Activated naive CD8-positive, alpha-beta T cell treated with anti-CD3 and anti-CD28 coated beads, Interleukin-2, amount 10 ng/mL, durations not matched to agents 7 days and 5 days (primary cell): ENCODE results near the gene CPA1. TPM values are rescaled to one million over a fixed set of nuclear protein-coding genes. Genes with fewer than 3 reads are reported as not detected.

Experiments used
- ATAC-seq: fragments of 150-1000 bp; cut with Tn5 transposase; one replicate; pipeline ENCODE4 v1.10.0; 2021; ENCODE audit warnings: low read depth, moderate library complexity
- POLR2A ChIA-PET: fragments of 350-600 bp; sonication (Branson Sonifier 250); formaldehyde crosslinking; loops from one replicate; lab custom pipeline; 2021; ENCODE audit warnings: antibody characterized with exemption; lab: Charles Lee
- DNase-seq: peaks from one replicate; pipeline ENCODE4 v3.0.0; 2021
- H3K27ac Mint-ChIP-seq: one replicate; pipeline ENCODE4 v1.8.0; 2022; ENCODE audit warnings: mild to moderate bottlenecking, mixed read lengths
- H3K27me3 Mint-ChIP-seq: one replicate; pipeline ENCODE4 v1.8.0; 2022; ENCODE audit warnings: mild to moderate bottlenecking, moderate library complexity, mixed read lengths
- H3K36me3 Mint-ChIP-seq: one replicate; pipeline ENCODE4 v1.8.0; 2021; ENCODE audit warnings: mild to moderate bottlenecking, mixed read lengths
- H3K4me1 Mint-ChIP-seq: one replicate; pipeline ENCODE4 v1.8.0; 2021; ENCODE audit warnings: mixed read lengths
- H3K4me3 Mint-ChIP-seq: one replicate; pipeline ENCODE4 v1.8.0; 2022; ENCODE audit warnings: mild to moderate bottlenecking, moderate library complexity, mixed read lengths
- H3K9me3 Mint-ChIP-seq: one replicate; pipeline ENCODE4 v1.8.0; 2021; ENCODE audit warnings: mixed read lengths
- total RNA-seq, 2 experiments: library from RNA; stranded (reverse); gene quantifications; one replicate each; pipeline ENCODE4 v1.2.3, GENCODE V29; 2021

The CPA1 gene
- not detected for total RNA-seq

DNA sequence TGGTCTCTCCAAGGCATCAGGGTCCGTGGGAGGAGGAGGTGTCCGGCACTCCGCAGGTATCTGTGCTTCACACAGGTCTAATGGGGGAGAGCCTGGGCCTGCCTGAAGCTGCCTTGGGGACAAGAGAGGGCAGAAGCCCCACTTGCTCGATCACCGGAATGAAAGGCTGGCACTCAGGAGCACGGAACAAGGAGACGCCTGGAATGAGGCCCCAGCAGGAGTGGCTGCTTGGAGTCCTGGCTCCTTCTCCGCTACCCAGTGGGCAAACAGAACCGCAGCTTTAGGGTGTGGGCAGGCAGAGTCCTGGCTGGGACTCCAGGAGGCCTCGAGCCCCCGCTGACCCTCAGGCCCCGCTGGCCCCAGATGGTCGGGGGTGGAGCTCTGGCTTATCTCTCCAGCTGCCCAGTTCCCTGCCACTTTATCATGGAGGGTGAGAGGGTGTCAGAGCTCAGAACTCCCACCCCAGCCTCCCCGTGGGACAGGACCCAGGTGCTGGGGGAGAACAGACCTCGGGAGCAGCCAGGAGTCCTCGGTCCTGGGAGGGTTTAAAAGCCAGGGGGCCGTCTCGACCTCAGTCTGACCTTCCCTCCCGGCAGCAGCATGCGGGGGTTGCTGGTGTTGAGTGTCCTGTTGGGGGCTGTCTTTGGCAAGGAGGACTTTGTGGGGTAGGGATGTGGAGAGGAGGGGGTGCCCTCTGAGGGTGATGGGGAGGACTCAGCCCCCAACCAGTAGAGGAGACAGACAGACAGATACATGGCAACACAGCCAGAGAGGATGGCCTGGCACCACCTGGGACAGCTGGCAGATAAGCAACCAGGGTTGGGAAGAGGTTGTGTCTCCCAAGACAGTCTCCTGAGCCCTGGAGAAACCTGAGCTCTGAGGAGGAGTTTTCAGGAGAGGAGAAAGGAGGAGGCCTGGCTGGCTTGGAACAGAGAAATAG is at the start of gene CPA1:
TSS of gene CPA1 (plus strand) at position 574 of the 940 bp plus-strand sequence. CDS start at position 601, 27 bp downstream.
- POLR2A ChIA-PET = no interaction called here
- peaks cover 6% of the 10 kb centered on the region for H3K9me3 Mint-ChIP-seq
- no peak within 1 kb of the TSS for H3K27ac Mint-ChIP-seq
- H3K4me3 Mint-ChIP-seq = no peak within 1 kb of the TSS
- no peaks in the 10 kb centered on the region for H3K4me1 Mint-ChIP-seq
- ATAC-seq (no peak), DNase-seq (no peak)
- peaks cover 4% of the 10 kb centered on the region for H3K36me3 Mint-ChIP-seq
- H3K27me3 Mint-ChIP-seq = no peaks in the 10 kb centered on the region

DNA sequence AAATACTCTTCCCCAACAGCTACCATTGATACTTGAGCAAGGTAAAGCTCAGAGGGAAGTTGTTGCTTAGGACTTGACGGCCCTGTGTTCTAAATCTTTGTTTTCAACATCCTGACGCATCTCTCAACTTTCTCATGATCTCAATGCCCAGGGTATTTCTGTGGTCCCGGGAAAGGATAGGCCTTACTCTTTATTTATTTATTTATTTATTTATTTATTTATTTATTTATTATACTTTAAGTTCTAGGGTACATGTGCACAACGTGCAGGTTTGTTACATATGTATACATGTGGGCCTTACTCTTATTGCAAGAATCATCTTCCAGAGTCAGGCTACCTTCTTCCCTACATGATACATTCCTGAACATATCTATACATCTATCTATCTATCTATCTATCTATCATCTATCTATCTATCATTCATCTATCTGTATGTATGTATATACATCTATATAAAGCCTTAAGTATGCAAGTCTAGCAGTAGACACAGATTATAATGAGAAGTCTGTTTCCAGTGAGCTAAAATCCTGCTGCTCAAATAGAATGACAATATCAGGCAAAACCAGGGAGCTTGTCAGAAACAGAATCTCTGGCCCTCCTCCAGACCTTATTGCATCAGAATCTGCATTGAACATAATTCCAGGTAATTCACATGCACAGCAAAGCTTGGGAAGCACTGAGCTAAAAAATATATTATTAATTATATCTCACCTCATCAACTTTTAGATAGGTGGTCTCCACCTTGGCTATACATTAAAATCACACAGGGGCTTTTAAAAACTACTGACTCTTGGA is 47.8 kb upstream of the CPA1 start:
- Mint-ChIP-seq H3K27ac (no peak overlapping the region), H3K27me3 (no peaks in the 10 kb centered on the region), H3K4me1 (peaks cover 3% of the 10 kb centered on the region), H3K36me3 (no peaks in the 10 kb centered on the region), H3K9me3 (no peaks in the 10 kb centered on the region), H3K4me3 (no peak overlapping the region)
- DNase-seq (no peak), ATAC-seq (no peak)
- POLR2A ChIA-PET = no interaction called here

DNA sequence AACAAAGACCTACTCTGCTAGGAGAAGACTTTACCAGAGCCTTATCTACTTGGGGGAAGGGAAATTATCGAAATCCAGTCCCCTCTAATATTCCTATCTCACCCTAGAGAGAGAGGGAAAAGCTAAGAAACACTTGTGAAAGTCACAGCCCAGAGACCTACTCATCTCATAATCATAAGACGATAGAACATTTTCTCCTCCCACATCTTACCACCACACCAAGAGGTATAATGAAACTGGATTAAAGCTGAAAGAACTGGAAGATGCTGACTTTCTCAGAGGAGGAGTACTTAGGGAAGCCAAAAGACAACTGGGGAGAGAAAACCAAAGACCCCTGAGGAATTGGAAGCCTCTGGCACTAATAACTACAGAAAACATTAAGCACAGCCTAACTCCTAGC is 46.5 kb upstream of the CPA1 start:
- DNase-seq = no peak

DNA sequence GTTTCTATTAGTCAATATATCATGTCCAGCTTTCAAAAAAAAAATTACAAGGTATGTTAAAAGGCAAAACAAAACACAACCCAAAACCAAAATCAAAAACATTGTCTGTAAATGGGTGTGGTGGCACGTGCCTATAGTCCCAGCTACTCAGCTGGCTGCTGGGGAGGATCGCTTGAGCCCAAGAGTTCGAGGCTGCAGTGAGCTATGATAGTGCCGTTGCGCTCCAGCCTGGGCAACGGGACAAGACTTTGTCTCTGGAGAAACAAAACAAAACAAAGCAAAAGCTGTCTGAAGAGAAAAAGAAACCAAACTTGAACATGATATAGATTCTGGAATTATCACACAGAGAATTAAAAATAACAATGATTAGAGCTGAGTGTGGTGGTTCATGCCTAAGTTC is 46.0 kb upstream of the CPA1 start:
- POLR2A ChIA-PET = no interaction called here
- Mint-ChIP-seq H3K4me1 (peaks cover 3% of the 10 kb centered on the region), H3K27me3 (no peaks in the 10 kb centered on the region), H3K36me3 (no peaks in the 10 kb centered on the region), H3K9me3 (no peaks in the 10 kb centered on the region), H3K27ac (no peak overlapping the region), H3K4me3 (no peak overlapping the region)
- DNase-seq (no peak), ATAC-seq (no peak)

More for the DNA sequence above, 46.5 kb upstream of the CPA1 start:
- no peaks in the 10 kb centered on the region for H3K36me3 Mint-ChIP-seq
- no peaks in the 10 kb centered on the region for H3K27me3 Mint-ChIP-seq
- H3K9me3 Mint-ChIP-seq = no peaks in the 10 kb centered on the region
- POLR2A ChIA-PET = no interaction called here
- ATAC-seq = no peak
- H3K4me3 Mint-ChIP-seq = no peak overlapping the region
- H3K4me1 Mint-ChIP-seq = peaks cover 3% of the 10 kb centered on the region
- H3K27ac Mint-ChIP-seq = no peak overlapping the region

DNA sequence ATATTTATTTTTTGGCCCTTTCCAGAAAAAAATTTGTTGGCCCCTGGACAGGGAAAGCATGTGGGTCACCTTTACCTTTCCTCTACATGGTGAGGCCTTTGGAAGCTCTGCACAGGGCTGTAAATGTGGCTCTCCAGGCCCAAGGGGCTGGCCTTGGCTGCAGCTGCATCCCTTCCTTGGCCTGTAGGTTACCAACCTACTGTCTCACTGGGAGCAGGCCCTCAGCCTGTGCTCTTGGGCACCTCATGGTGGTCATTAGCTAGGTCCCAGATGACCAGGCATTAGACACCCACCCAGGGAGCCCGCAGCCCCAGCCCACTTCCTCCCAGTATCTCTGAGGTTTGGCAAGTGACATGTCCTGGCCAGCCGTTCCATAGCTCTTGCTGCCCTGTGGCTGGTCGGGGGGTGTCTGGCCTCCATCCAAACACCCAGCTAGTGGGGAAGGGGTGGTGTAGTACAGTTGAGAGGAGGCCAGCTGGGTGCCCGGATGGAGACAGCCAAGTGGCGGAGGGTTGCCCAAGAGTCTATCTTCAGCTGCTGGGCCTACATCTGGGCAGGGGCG is 42.8 kb upstream of the CPA1 start:
- Mint-ChIP-seq H3K4me3 (no peak overlapping the region), H3K4me1 (peaks cover 3% of the 10 kb centered on the region), H3K27me3 (no peaks in the 10 kb centered on the region), H3K27ac (no peak overlapping the region), H3K36me3 (no peaks in the 10 kb centered on the region), H3K9me3 (no peaks in the 10 kb centered on the region)
- POLR2A ChIA-PET = no interaction called here
- no peak for ATAC-seq
- DNase-seq = no peak

DNA sequence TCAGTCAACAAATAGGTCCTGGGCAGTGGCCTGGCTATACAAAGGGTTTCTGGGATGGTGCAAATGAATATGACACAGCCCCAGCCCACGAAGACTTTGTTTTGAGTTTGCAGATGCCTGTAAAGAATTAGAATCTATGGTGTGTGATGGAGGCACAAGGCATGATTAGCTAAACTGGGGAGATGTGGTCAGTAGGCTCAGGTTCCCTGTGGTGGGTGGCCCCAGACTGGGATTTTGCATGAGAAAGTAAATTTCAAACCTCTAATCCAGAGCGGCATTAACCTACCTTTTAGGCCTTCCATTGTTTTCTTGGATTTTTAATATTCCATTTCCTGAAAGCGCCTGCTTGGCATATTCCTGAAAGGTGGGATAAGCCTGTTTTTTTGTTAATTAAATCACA is 42.1 kb upstream of the CPA1 start:
- peaks cover 3% of the 10 kb centered on the region for H3K4me1 Mint-ChIP-seq
- DNase-seq = no peak
- H3K9me3 Mint-ChIP-seq = no peaks in the 10 kb centered on the region
- no peak for ATAC-seq
- no peaks in the 10 kb centered on the region for H3K36me3 Mint-ChIP-seq
- H3K27me3 Mint-ChIP-seq = no peaks in the 10 kb centered on the region
- no peak overlapping the region for H3K4me3 Mint-ChIP-seq
- no peak overlapping the region for H3K27ac Mint-ChIP-seq
- POLR2A ChIA-PET = no interaction called here

DNA sequence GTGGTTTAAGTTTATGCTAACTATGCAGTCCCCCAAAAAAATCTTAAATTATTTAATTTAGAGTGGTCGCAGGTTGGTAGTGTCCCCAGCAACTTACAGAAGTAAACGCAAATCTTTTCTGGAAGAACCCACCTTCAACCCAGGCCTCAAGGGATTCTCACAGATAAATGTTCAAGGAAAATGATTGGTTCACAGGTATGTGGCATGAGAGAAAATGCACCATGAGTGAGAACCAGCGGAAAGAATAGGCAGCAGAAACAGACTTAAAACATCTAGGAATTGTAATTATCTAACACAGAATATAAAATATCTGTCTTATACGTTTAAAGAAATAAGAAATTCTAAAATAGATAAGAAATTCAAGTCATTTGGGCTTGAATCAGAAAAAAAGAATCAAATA is 38.4 kb upstream of the CPA1 start:
- peaks cover 2% of the 10 kb centered on the region for H3K9me3 Mint-ChIP-seq
- POLR2A ChIA-PET = no interaction called here
- H3K36me3 Mint-ChIP-seq = no peaks in the 10 kb centered on the region
- H3K27me3 Mint-ChIP-seq = no peaks in the 10 kb centered on the region
- ATAC-seq (no peak), DNase-seq (no peak)
- no peak overlapping the region for H3K27ac Mint-ChIP-seq
- H3K4me1 Mint-ChIP-seq = no peaks in the 10 kb centered on the region
- no peak overlapping the region for H3K4me3 Mint-ChIP-seq

DNA sequence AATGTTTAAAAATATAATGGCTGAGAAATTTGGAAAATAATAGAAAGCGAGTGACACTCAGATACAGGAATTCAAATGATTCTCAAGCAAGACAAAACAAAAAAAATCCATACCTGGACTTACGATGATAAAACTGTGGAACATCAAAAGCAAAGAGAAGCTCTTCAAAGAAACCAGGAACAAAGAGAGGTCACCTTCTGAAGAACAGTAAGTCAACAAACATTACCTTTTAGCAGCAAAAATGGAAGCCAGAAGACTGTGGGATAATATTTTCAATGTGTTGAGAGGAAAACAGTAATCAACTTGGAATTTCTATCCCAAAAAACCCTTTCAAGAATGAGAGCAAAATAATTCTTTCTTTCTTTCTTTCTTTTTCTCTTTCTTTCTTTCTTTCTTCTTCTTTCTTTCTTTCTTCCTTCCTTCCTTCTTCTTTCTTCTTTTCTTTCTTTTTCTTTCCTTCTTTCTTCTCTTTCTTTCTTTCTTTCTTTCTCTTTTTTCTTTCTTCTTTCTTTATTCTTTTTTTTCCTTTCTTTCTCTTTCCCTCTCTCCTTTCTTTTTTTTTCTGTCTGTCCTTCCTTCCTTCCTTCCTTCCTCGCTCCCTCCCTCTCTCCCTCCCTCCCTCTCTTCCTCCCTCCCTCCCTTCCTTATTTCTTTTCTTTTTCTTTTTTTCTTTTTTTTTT is 37.5 kb upstream of the CPA1 start:
- no peak for ATAC-seq
- H3K27ac Mint-ChIP-seq = no peak overlapping the region

DNA sequence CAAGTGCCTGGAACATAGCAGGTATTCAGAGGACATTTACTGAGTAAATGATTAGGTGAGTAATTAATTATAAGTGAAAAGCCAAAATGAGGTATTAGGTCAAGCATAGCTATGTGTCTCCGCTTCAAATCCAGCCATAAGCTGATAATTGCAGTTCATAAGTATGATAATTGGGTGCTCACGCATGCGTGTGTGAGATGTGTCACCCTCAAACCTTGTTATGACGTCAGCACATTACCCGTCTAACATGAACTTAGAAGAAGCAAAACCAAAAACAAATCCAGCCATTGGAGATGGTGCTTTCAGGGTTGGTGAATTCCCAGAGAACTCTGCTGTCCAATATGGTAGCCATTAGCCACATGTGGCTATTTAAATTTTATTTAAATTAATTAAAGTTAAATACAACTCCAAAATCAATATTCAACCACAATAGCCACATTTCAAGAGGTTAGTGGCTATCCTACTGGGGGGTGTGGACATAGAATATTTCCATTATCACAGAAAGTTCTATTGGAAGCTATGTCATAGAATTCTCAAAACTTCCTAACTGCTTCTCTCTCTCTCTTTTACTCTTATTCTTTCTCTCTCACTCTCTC is 35.9 kb upstream of the CPA1 start, which contains the start of gene CPA5:
TSS of gene CPA5 (plus strand) at position 546 of the 596 bp plus-strand sequence. CDS start 1,670 bp downstream, outside the sequence.
- DNase-seq (no peak), ATAC-seq (no peak)
- Mint-ChIP-seq H3K4me3 (no peak within 1 kb of the TSS), H3K4me1 (no peaks in the 10 kb centered on the region), H3K9me3 (peaks cover 2% of the 10 kb centered on the region), H3K27ac (no peak within 1 kb of the TSS), H3K36me3 (no peaks in the 10 kb centered on the region), H3K27me3 (no peaks in the 10 kb centered on the region)
- POLR2A ChIA-PET = no interaction called here

More for the DNA sequence above, 37.5 kb upstream of the CPA1 start:
- H3K36me3 Mint-ChIP-seq = no peaks in the 10 kb centered on the region
- no peak overlapping the region for H3K4me3 Mint-ChIP-seq
- no peaks in the 10 kb centered on the region for H3K27me3 Mint-ChIP-seq
- H3K4me1 Mint-ChIP-seq = no peaks in the 10 kb centered on the region
- POLR2A ChIA-PET = no interaction called here
- no peak for DNase-seq
- H3K9me3 Mint-ChIP-seq = peaks cover 2% of the 10 kb centered on the region

DNA sequence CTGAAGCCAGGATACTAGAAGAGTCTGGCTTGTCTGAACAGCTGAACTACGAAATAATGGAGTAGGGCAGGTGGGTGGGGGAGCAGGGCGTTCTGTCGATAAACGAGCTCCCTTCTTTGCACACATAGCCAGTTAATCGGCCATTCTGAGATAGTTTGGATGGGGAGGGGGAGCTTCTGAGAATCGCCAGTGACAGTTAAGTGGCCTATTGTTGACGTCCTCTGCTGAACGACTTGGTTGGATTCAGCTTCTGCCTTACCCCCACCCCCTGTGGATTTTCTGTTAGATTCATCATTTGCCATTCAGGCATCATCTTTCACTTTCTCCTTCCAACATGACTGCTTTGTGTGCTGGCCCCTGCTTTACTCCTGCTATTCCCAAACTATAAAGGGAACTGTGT is 35.2 kb upstream of the CPA1 start:
- Mint-ChIP-seq H3K4me3 (no peak overlapping the region), H3K27ac (no peak overlapping the region), H3K4me1 (peaks cover 2% of the 10 kb centered on the region), H3K9me3 (peaks cover 2% of the 10 kb centered on the region), H3K36me3 (no peaks in the 10 kb centered on the region), H3K27me3 (no peaks in the 10 kb centered on the region)
- DNase-seq (no peak), ATAC-seq (no peak)
- POLR2A ChIA-PET = no interaction called here

DNA sequence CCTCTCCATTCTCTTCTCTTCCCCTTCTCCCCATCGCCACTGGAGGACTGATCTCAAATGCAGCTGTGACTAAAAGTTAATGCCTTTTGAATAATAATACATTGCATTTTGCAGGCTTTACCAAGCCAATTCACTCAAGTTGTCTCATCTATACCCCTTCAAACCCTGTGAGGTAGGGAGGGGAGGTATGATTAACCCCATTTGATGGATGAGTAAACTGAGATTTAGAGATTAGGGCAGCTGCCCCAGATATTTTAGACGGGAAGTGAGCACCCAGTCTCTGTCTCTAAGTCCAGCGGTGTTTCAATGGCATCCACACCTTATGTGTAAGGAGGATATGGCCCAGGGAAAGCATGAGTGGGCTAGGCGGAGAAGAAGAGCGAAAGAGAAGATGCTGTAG is 34.6 kb upstream of the CPA1 start:
- Mint-ChIP-seq H3K27me3 (no peaks in the 10 kb centered on the region), H3K4me1 (peaks cover 2% of the 10 kb centered on the region), H3K9me3 (peaks cover 2% of the 10 kb centered on the region), H3K27ac (no peak overlapping the region), H3K36me3 (no peaks in the 10 kb centered on the region), H3K4me3 (no peak overlapping the region)
- DNase-seq (no peak), ATAC-seq (no peak)
- POLR2A ChIA-PET = no interaction called here

DNA sequence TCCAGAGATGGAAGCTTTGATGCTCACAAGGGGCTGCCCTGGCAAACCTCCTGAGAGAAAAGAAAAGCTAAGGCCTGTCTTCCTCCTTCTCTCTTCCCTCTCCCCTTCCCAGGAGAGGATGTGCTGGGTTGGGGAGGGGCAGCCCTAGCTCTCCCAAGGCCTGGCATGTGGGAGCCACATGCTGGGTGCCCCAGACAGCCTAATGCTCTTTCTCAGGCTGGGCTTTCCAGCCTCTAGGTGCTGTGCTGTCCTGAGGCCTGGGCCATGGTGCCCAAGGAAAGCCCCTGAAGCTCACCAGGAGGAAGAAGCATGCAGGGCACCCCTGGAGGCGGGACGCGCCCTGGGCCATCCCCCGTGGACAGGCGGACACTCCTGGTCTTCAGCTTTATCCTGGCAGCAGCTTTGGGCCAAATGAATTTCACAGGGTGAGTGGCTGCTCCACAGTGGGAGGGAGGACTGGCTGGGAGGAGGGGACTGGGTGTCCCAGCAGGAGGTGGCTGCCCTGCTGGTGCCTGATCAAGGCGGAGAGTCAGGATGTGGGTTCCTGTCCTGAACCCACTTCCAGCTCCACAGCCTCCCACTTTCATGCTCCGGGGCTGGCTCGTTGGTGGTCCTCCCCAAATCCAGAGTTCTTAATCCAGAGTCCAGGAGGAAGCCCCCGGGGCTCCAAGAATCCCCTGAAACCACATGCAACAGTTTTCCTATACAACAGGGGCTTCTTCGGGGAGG is 34.0 kb upstream of the CPA1 start:
- no peak overlapping the region for H3K4me3 Mint-ChIP-seq
- DNase-seq (no peak), ATAC-seq (no peak)
- no peaks in the 10 kb centered on the region for H3K36me3 Mint-ChIP-seq
- peaks cover 3% of the 10 kb centered on the region for H3K4me1 Mint-ChIP-seq
- peaks cover 2% of the 10 kb centered on the region for H3K9me3 Mint-ChIP-seq
- no peaks in the 10 kb centered on the region for H3K27me3 Mint-ChIP-seq
- POLR2A ChIA-PET = no interaction called here
- H3K27ac Mint-ChIP-seq = no peak overlapping the region
